ENCODE results near the gene TMEM9.

The TMEM9 gene

DNA sequence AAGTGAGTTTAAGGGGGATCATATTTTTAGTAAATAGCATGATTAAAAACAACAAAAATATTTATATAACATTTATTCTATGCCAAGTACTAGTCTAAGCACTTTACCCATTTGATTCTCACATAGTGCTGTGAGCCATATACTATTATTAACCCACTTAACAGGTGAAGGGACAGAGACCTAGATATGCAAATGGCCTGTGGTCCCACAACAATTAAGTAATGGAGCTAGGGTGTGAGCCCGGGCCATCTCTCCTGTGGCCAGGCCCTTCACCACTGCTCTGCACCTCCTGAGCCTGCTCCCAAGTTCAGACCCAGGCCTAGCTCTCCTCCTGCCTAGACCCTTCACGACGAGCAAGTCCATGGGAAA is 27.8 kb downstream of the TMEM9 start:
- DNase-seq, result no peak

DNA sequence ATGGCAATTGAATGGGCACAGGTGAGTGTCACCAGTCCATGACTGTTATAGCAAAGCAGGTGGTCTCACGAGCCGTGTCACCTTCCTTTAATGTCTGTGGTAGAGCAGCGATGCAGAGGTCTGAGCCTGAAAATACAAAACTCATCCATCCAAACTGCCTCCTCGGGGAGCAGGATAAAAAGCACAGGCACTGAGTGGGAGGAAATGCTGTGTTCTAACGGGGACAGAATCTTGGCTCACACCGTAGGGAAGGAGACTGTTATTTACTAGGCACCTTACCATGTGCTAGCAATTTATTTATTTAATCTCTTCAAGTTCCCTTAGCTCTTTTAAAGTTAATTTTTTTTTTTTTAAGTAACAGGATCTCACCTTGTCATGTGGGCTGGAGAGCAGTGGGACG is 28.5 kb downstream of the TMEM9 start:
- DNase-seq, result no peak

DNA sequence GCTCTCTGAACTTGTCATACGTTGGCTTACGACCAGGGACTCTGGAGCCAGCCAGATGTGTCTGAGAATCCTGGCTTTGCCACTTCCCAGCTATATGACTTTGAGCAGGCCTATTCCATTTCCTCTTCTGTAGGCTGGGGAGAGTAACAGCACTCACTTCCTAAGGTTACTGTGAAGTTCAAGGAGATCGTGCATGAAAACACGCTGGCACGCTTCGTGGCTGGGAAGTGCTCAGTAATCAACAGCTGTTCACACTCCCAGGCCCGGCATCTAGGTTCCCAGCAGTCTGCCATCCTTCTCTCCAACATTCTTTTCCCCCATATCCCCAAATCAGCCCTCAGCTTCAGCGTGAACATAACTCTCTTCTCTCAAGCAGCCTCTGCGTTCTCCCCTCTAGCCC is 29.3 kb downstream of the TMEM9 start:
- DNase-seq, result peak; percentile 40

DNA sequence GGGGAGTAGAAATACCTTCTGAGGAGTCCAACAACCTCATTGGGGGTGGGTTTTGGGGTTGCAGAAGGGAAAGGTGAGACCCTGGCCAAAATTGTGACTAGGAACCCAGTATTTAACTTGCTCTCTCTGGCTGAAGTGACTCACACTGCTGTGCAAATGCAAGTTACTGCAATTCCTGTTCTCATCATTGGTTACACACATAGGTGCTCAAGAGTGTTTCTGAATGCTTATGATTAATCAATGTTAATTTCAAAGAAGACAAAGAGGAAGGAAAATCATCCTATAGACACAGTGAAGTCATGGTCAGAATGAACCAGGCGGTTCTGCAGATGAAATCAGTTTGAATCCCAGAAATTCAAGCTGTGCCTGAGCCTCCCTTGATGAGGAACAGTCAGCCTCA is 30.4 kb downstream of the TMEM9 start:
- DNase-seq, result no peak

DNA sequence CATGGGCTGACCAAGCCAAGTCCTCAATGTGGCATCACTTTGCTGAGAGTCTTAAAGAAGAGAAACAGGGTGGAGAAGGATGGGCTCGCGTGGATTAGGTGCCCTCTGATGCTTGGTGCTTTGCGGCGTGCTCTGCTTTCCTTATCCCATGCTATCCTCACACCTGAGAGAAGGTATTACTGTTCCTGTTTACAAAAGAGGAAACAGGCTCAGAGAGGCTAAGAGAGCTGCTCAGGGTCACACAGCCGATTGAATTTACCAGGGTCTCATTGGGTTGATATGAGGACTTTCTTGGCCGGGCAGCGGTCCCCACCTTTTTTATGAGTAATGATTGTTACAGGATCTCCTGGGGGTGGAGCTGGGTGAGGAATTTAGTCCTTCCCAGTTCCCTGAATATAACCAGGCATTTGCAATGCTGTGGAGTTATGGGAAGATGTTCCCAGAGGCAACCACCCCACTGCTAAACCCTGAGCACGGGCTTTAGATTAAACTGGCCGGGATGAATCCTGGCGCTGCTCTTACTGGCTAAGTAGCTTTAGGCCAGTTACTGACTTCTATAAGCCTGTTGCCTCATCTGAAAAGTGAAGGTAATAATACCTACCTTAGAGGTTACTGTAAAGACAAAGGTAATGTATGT is 31.8 kb downstream of the TMEM9 start:
- no peak for DNase-seq

DNA sequence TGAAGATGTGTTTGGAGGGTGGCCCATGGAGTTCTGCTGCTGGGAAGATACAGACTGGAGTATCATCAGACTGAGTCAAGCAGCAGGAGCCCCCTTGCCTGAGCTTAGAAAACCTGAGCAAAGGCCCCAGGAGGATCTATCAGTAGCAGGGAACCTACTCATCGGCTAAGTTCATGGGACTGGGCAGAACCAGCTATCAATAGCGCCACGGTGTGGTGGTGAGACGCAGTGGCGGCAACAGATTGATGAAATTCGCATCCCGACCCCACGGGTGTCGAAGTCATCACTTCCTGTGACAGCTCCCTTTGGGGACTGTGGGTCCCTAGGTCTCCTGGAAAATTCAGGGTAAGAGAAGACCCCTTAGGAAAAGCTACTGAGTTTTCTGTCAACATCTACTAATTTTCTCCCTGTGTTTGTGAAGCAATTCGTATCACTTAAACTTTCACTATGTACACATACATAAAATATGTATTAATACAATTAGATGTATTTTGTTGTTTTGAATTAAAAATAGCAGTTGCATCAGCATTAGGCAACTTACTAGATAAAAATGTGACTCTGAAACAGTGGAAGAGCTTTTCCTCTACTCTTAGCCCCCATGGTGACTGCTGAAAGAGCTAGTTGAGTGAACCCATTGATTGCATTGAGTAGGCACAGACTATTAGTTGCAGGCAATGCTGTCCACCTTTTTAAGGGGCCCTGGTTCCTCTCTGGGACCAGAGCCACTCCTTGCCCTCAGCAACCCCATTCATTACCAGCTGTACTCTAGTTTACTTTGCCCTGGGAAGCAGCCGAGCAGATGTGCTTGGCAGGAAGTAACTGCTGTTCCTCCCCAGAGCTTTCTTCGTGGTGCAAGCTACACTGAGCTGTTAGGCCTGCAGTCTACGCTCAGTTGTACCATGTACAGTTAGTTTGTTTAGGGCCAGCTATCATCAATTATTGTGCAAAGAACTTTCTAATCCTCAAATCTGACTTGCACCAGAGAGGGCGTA is 34.8 kb downstream of the TMEM9 start:
- peak; percentile 16 for DNase-seq

DNA sequence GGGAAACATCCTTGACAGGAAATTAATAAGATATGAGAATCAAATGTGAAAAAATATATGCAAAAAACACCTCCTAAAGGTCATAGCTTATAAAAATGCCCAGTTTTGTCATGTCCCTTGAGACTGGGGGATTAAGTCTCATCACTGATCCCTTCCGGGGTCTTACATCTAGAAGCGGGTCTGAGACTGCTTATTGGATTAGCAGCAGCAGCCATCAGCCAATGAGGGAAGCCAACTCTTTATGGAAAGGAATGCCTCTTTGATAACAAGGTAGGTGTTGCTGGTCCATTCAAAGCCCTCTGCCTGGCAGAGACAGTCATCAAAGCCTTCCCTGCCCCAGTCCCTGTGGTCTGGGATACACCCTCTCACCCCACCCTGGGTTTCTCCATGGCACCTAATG is 38.2 kb downstream of the TMEM9 start:
- DNase-seq, result no peak

DNA sequence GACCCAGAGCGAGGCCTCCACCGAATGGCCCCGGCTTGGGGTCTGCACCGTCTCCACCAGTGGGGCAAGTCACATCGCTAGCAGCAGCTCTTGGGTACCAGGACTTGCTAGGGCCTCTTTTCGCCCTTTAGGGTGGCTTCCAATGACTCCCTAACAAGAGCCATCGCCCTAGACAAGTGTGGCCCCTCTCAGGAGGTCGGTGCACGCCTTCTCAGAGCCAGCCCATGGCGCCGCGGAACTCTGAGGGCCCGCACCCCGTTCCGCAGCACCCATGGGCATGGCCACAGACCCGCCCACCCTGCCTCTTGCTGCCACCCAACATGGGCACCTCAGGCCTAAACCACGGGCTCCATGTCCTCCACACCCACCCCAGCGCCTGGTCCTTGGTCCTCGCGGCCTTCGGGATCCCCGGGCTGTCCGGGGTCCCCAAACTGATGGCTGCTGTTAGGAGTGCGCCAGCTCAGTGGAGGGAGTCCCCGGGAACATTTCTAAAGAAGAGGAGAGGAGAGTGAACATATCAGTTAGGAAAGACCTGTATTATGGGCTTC is 38.8 kb downstream of the TMEM9 start:
- DNase-seq, result no peak

DNA sequence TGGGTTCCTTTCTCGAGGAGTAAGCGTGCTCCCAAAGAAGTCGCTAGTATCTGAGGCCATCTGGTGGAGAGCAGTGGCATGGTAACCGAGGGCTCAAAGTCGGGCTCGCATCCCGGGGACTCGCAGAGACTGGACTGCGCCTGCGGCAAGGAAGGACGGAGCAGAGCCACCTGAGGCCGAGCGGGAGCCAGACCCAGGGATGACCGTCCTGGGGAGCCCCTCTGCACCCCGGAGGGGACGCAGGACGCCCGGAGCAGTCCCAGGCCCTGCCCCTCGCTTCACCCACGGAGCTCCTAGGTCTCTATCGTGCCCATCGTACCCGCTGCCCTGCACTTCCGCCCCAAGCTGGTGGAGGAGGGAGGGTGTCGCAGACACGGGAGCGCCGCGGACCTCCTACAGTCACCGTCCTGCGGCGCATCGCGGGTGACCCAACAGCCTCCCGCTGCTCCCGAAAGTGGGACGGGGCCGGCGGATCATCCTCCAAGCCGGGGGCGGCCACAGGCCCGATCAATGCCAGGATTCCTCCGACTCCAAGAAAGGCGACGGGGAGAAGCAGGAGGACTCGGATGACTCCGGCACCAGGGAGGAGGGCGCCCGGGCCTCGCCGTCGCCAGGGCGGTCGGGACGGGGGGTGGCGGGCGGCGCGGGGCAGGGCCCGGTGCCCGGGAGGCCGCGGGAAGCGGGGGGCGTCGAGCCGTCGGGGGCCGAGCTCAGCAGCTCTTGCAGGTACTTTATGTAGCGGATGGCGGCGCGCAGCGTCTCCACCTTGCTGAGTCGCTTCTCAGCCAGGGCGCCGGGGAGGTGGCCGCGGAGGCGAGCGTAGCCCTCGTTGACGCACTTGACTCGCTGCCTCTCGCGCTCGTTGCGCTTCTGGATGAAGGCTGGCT is 39.8 kb downstream of the TMEM9 start:
- peak; percentile 98 for DNase-seq

DNA sequence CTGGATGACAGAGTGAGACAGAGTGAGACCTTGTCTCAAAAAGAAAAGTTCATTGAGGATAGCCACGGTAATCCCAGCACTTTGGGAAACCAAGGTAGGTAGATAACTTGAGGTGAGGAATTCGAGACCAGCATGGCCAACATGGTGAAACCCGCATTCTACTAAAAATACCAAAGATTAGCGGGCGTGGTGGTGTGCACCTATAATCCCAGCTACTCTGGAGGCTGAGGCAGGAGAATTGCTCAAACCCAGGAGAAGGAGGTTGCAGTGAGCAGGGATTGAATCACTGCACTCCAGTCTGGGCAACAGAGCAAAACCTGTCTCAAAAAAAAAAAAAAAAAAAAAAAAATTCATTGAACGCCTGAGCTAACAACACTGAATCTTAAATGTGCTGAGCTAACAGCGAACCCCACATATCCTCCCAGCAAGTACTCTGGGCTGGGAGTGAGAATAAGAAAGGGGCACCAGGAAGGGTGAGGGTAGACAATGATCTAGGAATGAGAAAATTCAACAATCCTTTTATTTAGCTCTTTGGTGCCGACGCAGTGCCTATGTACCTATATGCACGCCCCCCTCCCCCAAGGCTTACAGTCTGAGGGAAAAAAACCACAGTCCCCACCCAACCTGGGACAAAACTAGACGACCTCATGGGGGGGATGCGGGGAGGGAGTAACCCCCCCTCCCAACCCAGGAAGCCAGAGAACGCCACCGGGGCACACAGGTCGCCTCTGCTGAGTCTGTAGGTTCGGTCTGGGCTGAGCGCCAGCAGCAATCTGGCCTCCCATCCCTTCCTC is 40.6 kb downstream of the TMEM9 start:
- no peak for DNase-seq

DNA sequence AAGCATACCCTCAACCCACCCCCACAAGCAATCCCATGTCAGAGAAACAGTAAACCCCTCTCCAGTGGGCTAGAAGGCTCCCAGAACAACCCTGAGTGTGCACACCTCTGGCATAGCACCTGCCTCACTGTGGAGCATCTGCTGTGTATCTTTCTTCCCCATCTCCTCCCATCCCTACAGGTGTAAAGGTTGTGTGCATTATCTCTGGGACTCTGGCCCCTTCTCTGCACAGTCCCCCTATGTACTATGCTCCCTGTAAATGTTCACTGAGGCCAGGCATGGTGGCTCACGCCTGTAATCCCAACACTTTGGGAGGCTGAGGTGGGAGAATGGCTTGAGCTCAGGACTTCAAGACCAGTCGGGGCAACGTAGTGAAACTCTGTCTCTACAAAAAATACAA is 41.3 kb downstream of the TMEM9 start:
- no peak for DNase-seq

DNA sequence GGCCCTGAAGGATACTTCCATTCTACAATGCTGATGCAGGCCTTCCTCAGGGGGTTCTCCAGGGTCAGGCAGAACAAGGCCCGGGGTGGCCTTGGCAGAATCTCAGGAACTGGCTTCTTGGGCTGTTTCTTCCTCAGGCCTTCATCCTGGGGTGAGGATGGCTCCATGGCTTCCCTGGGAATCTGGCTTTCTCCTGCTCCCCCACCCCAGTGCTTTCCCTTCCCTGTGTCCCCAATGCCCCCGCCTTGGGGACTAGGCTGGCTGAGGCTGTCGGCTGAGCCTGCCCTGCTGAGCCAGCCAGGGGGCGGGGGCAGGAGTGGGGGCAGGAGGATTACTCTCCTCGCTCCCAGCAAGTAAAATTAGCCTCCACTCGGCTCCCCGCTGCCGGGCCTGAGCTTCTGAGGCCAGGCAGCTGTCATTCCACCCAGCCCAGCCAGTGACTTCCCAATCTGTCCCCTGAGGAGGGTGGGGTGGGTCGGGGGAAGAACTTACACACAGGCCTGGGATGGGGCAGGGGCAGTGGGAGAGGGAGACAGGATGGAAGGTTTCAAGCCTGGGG is 42.0 kb downstream of the TMEM9 start, which contains the start of gene CACNA1S:
CACNA1S (minus strand) TSS at position 254 of the 559 bp plus-strand sequence; CDS start at position 167, 87 bp downstream.
- DNase-seq, result no peak

DNA sequence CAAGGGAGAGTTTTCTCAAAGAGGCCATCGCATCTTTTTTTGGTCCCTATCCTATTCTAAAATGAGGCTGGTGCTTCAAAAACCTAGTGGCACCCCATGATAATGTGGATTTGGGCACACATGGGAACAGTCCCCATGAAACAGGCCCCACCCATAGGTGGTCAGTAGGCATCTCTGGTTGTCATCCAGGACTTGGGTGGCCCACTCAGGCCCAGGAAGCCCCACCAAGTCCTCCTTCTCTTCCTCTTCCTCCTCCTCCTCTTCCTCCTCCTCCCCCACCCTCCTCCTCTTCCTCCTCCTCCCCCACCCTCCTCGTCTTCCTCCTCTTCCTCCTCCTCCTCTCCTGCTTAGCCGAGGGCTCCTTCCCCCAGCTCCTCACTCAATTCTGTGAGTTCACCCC is 42.6 kb downstream of the TMEM9 start:
- DNase-seq, result no peak

DNA sequence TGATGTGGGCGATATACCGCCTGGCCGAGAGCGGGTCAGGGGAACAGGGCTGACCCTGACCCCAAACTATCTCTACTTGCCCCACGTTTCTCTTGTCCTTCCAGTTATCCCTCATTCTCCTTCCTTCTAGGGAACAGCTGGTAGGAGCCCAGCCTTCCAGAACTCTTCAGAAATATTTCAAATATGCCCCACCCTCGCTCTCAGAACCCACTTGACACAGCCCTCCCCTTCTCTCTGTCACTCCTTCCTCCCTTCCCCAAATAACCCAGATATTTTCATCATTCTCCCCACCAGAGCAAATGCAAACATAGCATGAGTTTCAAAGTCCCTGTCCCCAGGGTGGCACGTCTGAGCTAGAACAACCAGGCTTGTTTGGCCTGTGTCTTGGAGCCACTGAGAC is 43.1 kb downstream of the TMEM9 start:
- DNase-seq, result no peak

DNA sequence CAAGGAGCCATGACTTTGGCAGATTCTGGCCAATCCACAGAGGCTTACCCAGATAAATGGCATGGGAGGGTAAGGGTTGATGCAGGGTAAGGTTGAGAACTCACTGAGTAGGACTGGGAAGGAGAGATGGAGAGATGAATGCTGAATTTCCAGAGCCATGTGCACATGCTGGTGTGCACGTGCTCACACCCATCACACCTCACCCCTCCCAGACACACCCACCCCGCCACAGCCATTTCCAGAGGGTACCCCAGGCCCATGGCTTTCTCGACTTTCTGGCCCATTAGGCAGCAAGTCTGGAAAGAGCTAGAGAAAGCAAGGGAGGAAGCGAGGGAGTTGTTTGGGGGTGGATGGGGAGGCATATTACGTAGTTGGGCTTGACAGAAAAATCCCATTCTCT is 43.7 kb downstream of the TMEM9 start:
- DNase-seq, result no peak

DNA sequence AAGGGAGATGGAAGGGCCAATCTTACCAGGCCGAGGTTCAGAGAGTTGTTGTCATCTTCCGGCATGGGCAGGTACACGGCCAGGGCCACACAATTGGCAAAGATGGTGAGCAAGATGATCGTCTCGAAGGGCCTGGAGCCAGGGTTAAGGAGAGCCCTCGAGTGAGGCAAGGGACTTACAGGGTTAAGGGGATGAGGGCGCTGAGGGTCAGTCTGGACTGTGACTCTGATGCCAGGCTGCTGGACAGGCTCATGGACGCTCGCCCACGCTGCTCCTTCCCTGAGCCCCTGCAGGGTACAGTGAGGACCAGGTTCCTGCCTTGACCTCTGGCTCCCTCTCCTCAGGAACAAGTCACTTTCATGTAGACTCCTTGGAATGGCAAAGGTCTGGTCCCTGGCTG is 44.1 kb downstream of the TMEM9 start:
- no peak for DNase-seq

DNA sequence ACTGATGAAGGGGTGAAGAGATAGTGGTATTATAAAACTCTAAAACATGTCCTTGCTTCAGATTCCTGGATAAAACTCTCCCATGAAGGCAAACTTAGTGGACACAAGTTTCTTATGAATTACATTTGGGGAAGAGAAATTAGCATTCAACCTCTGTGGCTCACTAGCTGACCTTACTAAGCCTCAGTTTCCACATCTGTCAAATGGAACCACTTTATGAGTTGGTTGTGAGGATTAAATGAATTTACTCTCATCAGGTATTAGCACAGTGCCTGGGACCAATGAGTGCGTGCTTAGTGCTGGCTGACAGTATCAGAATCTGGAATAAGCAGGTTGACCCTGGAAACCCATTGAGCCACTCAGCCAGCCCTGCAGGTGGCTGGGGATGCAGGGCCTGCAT is 44.6 kb downstream of the TMEM9 start:
- no peak for DNase-seq

DNA sequence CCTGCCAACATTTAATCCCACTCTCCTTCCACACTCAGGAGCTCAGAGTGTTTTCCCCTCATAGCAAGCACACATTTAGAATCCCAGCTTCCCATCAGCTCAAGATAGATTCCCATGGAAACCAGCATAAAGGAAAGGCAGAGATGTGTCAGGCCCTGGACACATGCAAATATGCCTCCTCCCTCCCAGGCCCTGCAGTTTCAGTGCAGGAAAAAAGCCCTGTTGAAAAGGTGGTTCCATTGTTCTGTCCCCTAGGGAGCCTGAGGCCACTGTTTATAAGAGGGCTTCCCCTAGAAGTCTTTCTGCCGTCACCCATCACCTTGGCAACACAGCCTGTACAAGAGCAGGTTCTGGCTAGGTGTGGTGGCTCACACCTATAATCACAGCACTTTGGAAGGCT is 45.7 kb downstream of the TMEM9 start:
- DNase-seq, result no peak

DNA sequence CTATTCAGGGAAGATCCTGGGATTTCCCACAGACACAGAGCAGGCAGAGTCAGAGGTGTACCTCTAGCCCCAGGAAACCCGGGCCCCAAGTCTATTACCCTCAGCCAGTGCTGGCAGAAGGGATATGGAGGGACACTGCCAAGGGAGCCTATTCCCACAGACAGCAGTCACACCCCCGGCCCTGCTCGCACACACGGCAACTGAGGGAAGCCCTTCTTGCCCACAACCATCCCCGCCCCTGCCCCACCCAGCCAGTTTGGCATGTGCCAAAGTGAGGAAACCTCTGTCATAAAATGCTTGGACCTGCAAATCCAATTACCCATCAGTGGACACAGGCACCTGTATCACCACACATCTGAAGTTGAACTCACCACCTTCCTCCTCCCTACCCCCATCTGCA is 48.6 kb downstream of the TMEM9 start:
- DNase-seq, result no peak

DNA sequence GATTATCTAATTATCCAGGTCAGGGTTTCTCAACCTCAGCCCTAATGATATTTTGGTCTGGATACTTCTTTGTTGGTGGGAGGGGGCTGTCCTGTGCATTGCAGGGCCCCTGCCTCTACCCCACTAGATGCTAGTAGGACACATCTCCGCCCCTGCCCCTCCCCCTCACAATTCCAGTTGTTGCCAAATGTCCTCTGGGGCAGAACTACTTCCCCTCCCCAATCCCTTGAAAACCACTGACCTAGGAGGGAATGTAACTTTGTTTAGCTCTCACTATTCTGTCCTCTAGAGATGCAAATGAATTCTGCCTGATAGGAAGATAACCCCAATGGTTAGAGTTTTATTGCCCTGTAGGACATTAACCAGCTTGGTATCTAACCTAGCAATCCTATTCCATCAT is 50.1 kb downstream of the TMEM9 start:
- no peak for DNase-seq

DNA sequence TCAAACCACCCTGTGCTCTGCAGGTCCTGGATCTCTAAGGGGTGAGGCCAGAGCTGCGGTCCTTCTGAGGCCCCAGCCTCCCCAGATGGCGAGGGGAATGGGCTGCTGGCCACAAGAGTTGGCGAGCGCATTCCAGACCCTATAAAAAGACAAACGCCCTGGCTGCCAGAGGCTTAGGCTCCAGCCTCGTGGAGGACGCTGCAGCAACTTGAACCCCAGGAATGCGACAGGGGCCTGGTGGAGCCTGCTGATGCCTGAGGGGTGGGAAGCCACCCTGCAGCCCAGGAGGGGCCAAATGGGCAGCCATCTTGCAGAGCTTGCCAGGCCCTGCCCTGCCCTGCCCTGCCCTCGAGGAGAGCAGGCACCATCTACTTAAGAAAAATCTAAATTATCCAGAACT is 50.6 kb downstream of the TMEM9 start:
- no peak for DNase-seq
